COLO829 (cell line): ENCODE results near the gene GRIK4.
A peak's percentile ranks its signal among the peaks of the same experiment; 100 is the strongest.
"Not testable (repeated sequence)": the region's sequence is repeated elsewhere in the genome, so short reads cannot be mapped to it uniquely, and the experiment has no call there.

Source experiments
- DNase-seq: peaks from one replicate; pipeline ENCODE4 v3.0.0; 2012; ENCODE audit warnings: low spot score

Gene GRIK4

GRCh38 chr11:120996973-120997372, 485.4 kb downstream of the GRIK4 start:
- no peak for DNase-seq

- DNase-seq = no peak
Measured at GRCh38 chr11:120998581-120998980, 487.0 kb downstream of the GRIK4 start.

GRCh38 chr11:121004206-121004840, 492.8 kb downstream of the GRIK4 start:
- DNase-seq = no peak

- no peak for DNase-seq
Measured at GRCh38 chr11:121006922-121007321, 495.4 kb downstream of the GRIK4 start.

- no peak for DNase-seq
Measured at GRCh38 chr11:121008551-121008950, 497.0 kb downstream of the GRIK4 start.

GRCh38 chr11:121012091-121012490, 500.5 kb downstream of the GRIK4 start:
- DNase-seq = no peak

GRCh38 chr11:121018746-121019145, 507.2 kb downstream of the GRIK4 start:
- no peak for DNase-seq

GRCh38 chr11:121021718-121022117, 510.2 kb downstream of the GRIK4 start:
- DNase-seq = not testable (repeated sequence)

GRCh38 chr11:121023848-121024751, 512.6 kb downstream of the GRIK4 start, which contains the start of gene TBCEL:
TBCEL (plus strand) TSS chr11:121024102; CDS start chr11:121045691, 21,589 bp downstream.
- DNase-seq = peak; percentile 90

GRCh38 chr11:121024989-121025388, 513.4 kb downstream of the GRIK4 start:
- DNase-seq = peak; percentile 24

GRCh38 chr11:121029153-121029552, 517.6 kb downstream of the GRIK4 start:
- no peak for DNase-seq

GRCh38 chr11:121029813-121030445, 518.4 kb downstream of the GRIK4 start:
- no peak for DNase-seq

GRCh38 chr11:121031167-121031566, 519.6 kb downstream of the GRIK4 start:
- DNase-seq = no peak

- not testable (repeated sequence) for DNase-seq
Measured at GRCh38 chr11:121031648-121032047, 520.1 kb downstream of the GRIK4 start.

GRCh38 chr11:121032546-121032945, 521.0 kb downstream of the GRIK4 start:
- DNase-seq = no peak

GRCh38 chr11:121033635-121034034, 522.1 kb downstream of the GRIK4 start:
- no peak for DNase-seq

- DNase-seq = no peak
Measured at GRCh38 chr11:121035169-121035755, 523.7 kb downstream of the GRIK4 start.

GRCh38 chr11:121035780-121036179, 524.2 kb downstream of the GRIK4 start:
- no peak for DNase-seq

- DNase-seq = no peak
Measured at GRCh38 chr11:121037016-121037415, 525.5 kb downstream of the GRIK4 start.
